GM12878 (cell line): ENCODE results near the gene FAM163B. TPM values are rescaled to one million over a fixed set of nuclear protein-coding genes. Genes with fewer than 3 reads are reported as not detected.

Experiments
- ATAC-seq: fragments of 200-7000 bp; cut with Tn5 transposase; 3 replicates; pipeline ENCODE4 v1.9.1; 2020; ENCODE audit warnings: mild to moderate bottlenecking, moderate library complexity
- BruUV-seq: library from RNA; stranded (reverse); fragments of 400-500 nt; replicated peaks from 2 replicates; lab custom pipeline; 2021; lab: Mats Ljungman, UMichigan
- CTCF ChIA-PET: fragments of 300-600 bp; sonication (Branson Sonifier 250); formaldehyde crosslinking; extraction: SDS; loops from one replicate; lab custom pipeline; 2021; ENCODE audit warnings: inconsistent platforms; lab: Yijun Ruan, JAX
- POLR2A ChIA-PET: fragments of 350-600 bp; formaldehyde crosslinking; extraction: SDS; loops from one replicate; lab custom pipeline; 2021; ENCODE audit warnings: inconsistent platforms; lab: Charles Lee
- RAD21 ChIA-PET: fragments of 300-600 bp; sonication (Branson Sonifier 250); formaldehyde crosslinking; loops from one replicate; lab custom pipeline; 2023; ENCODE audit warnings: antibody characterized with exemption; ENCODE audit not compliant: unreplicated experiment; lab: Charles Lee
- SMC1A ChIA-PET: fragments of 300-600 bp; sonication (Branson Sonifier 250); formaldehyde crosslinking; loops from one replicate; lab custom pipeline; 2023; ENCODE audit not compliant: unreplicated experiment, uncharacterized antibody; lab: Charles Lee
- DNase-seq: peaks from one replicate; pipeline ENCODE4 v3.0.0-alpha.2; 2011; ENCODE audit warnings: low read depth, low spot score
- FAIRE-seq: peaks from 3 replicates; lab custom pipeline; 2011; peaks lifted over from hg19 to GRCh38; lab: Jason Lieb, UNC
- H2AFZ ChIP-seq: 2 replicates; pipeline ENCODE4 v1.6.0; 2011; ENCODE audit warnings: low read depth, low read length, control low read depth; ENCODE audit not compliant: control insufficient read depth
- H3K27ac ChIP-seq: 2 replicates; pipeline ENCODE4 v1.5.1; 2011; ENCODE audit warnings: control low read depth; ENCODE audit not compliant: control insufficient read depth, insufficient read depth
- H3K27me3 ChIP-seq, 2 experiments: replicated peaks in 1 of 2; 2 replicates each; pipeline versions ENCODE4 v1.6.0 to v1.6.1; 2011; ENCODE audit warnings: low read length in 1 of 2; ENCODE audit not compliant: control insufficient read depth in 2 of 2, insufficient read depth in 2 of 2
- H3K36me3 ChIP-seq, 2 experiments: 2 replicates each; pipeline ENCODE4 v1.5.1; 2011; ENCODE audit warnings: low read length in 1 of 2; ENCODE audit not compliant: control insufficient read depth in 2 of 2, insufficient read depth in 2 of 2
- H3K4me1 ChIP-seq: 2 replicates; pipeline ENCODE4 v1.6.1; 2011; ENCODE audit warnings: mild to moderate bottlenecking, low read length, moderate library complexity, mixed read lengths; ENCODE audit not compliant: control insufficient read depth, insufficient read depth
- H3K4me2 ChIP-seq: 2 replicates; pipeline ENCODE4 v1.6.0; 2011; ENCODE audit warnings: control low read depth; ENCODE audit not compliant: control insufficient read depth, insufficient read depth
- H3K4me3 ChIP-seq: fragments of 200-600 bp; sonication (generic); 2 replicates; pipeline ENCODE4 v1.5.1; 2016
- H3K79me2 ChIP-seq: 2 replicates; pipeline ENCODE4 v1.6.0; 2011; ENCODE audit warnings: low read length; ENCODE audit not compliant: control insufficient read depth, insufficient read depth
- H3K9ac ChIP-seq: 2 replicates; pipeline ENCODE4 v1.8.0; 2011; ENCODE audit warnings: low read length, control low read depth, mixed read lengths; ENCODE audit not compliant: control insufficient read depth, insufficient read depth
- H3K9me3 ChIP-seq: replicated peaks from 3 replicates; pipeline ENCODE4 v1.5.1; 2011; ENCODE audit warnings: mild to moderate bottlenecking, low read length; ENCODE audit not compliant: control insufficient read depth, insufficient read depth
- H4K20me1 ChIP-seq: 2 replicates; pipeline ENCODE4 v1.6.0; 2011; ENCODE audit not compliant: control insufficient read depth, insufficient read depth
- NR2F1 ChIP-seq: fragments of 450-650 bp; conservative IDR thresholded peaks from 2 replicates; pipeline ENCODE4 v1.6.1; 2017; ENCODE audit warnings: mild to moderate bottlenecking
- WGBS: methylation state at CpG from one replicate; pipeline ENCODE4 v1.1.6; 2016; ENCODE audit warnings: low lambda C conversion rate; ENCODE audit not compliant: insufficient replicate concordance, insufficient coverage; ENCODE audit errors: missing lambda C conversion rate; 5-methylcytosine and 5-hydroxymethylcytosine counted together
- in situ Hi-C: fragments of 300-500 bp; cut with MboI; formaldehyde crosslinking; loops from 9 replicates; pipeline ENCODE4 v1.14.3; 2018; ENCODE audit warnings: mixed read lengths
- intact Hi-C: fragments of 100-400 bp; cut with micrococcal nuclease; formaldehyde crosslinking; loops from one replicate; pipeline ENCODE4 v1.14.2; 2022; ENCODE audit not compliant: unreplicated experiment
- polyA plus RNA-seq, 11 experiments: library from polyadenylated mRNA; depleted of rRNA in 4 of 11; unstranded in 6 of 11; stranded (reverse) in 5 of 11; fragments of >200 nt; fragmentation: Nextera tagmentation in 4 of 11; fragmentation: Illumina TruSeq in 1 of 11; extraction: Ambion mirVana in 4 of 11; extraction: Trizol in 1 of 11; gene quantifications; 1 replicate in 1 of 11; 2 replicates in 10 of 11; pipeline versions ENCODE4 v1.2.1 to v1.2.3, GENCODE V29; 2011 to 2016; ENCODE audit warnings: inconsistent platforms in 2 of 11, missing spikeins in 2 of 11, low read depth in 1 of 11
- total RNA-seq, 4 experiments: library from RNA; depleted of rRNA in 3 of 4; stranded (reverse); fragments of >200 nt in 3 of 4; fragmentation: Illumina TruSeq in 1 of 4; extraction: Trizol in 1 of 4; gene quantifications; 2 replicates each; pipeline versions ENCODE4 v1.2.1 to v1.2.3, GENCODE V29; 2013 to 2021
- TF ChIP-seq, protein P1 (sequence below): fragments of 450-650 bp; IDR thresholded peaks from 2 replicates; pipeline ENCODE4 v1.6.1; 2017; ENCODE audit warnings: mild to moderate bottlenecking
- TF ChIP-seq, protein P2 (sequence below): fragments of 450-650 bp; IDR thresholded peaks from 2 replicates; pipeline ENCODE4 v1.6.1; 2017; ENCODE audit warnings: antibody characterized with exemption, mild to moderate bottlenecking, moderate library complexity

The FAM163B gene
- total and polyA plus RNA-seq, 10 of the 15 experiments (the other 5 are each of a cell fraction or from before 2014, with no cell fraction given): not detected

DNA sequence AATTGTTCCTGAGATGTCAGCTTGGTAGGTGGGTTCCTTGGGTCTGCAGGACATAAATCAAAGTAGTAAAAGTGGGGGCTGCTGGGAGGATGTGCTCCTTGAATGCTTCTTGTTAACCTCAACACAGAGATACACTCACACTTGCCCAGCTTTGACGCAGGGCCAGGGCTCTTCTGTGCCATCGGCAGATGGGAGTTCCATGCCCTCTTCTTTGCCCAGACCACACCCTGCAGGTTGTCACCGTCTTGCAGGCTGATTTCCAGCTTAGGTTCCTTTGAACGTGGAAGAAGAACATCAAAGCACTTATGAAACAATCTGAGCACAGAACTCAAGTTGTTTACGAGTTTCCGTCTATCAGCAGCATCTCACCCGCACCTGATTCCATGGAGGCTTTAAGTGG, 38.0 kb upstream of the FAM163B start:
- no peak overlapping the region for H3K9ac ChIP-seq
- FAIRE-seq (no peak), DNase-seq (no peak), ATAC-seq (no peak)
- H3K36me3 ChIP-seq: no peaks in the 10 kb centered on the region
- in situ Hi-C loops (no loop called here), intact Hi-C loops (no loop called here)
- H3K79me2 ChIP-seq: no peaks in the 10 kb centered on the region
- no peaks in the 10 kb centered on the region for H3K9me3 ChIP-seq
- RAD21 ChIA-PET: no interaction called here
- WGBS: 39% methylated on average over 7 of the region's 7 CpGs
- SMC1A ChIA-PET: no interaction called here
- no TSS peak for BruUV-seq
- no peak overlapping the region for H3K27ac ChIP-seq
- H4K20me1 ChIP-seq: no peaks in the 10 kb centered on the region
- H3K4me1 ChIP-seq: no peaks in the 10 kb centered on the region
- no peak overlapping the region for H2AFZ ChIP-seq
- peaks cover 0 to 3% of the 10 kb centered on the region in 2 experiments; a peak in 2 of 4 replicates for H3K27me3 ChIP-seq
- H3K4me3 ChIP-seq: no peak overlapping the region
- POLR2A ChIA-PET: no interaction called here
- TF ChIP-seq, protein P1, sequence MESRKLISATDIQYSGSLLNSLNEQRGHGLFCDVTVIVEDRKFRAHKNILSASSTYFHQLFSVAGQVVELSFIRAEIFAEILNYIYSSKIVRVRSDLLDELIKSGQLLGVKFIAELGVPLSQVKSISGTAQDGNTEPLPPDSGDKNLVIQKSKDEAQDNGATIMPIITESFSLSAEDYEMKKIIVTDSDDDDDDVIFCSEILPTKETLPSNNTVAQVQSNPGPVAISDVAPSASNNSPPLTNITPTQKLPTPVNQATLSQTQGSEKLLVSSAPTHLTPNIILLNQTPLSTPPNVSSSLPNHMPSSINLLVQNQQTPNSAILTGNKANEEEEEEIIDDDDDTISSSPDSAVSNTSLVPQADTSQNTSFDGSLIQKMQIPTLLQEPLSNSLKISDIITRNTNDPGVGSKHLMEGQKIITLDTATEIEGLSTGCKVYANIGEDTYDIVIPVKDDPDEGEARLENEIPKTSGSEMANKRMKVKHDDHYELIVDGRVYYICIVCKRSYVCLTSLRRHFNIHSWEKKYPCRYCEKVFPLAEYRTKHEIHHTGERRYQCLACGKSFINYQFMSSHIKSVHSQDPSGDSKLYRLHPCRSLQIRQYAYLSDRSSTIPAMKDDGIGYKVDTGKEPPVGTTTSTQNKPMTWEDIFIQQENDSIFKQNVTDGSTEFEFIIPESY: no peak
- no peak for TF ChIP-seq NR2F1
- TF ChIP-seq, protein P2, sequence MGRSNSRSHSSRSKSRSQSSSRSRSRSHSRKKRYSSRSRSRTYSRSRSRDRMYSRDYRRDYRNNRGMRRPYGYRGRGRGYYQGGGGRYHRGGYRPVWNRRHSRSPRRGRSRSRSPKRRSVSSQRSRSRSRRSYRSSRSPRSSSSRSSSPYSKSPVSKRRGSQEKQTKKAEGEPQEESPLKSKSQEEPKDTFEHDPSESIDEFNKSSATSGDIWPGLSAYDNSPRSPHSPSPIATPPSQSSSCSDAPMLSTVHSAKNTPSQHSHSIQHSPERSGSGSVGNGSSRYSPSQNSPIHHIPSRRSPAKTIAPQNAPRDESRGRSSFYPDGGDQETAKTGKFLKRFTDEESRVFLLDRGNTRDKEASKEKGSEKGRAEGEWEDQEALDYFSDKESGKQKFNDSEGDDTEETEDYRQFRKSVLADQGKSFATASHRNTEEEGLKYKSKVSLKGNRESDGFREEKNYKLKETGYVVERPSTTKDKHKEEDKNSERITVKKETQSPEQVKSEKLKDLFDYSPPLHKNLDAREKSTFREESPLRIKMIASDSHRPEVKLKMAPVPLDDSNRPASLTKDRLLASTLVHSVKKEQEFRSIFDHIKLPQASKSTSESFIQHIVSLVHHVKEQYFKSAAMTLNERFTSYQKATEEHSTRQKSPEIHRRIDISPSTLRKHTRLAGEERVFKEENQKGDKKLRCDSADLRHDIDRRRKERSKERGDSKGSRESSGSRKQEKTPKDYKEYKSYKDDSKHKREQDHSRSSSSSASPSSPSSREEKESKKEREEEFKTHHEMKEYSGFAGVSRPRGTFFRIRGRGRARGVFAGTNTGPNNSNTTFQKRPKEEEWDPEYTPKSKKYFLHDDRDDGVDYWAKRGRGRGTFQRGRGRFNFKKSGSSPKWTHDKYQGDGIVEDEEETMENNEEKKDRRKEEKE: no peak
- CTCF ChIA-PET: no interaction called here
- H3K4me2 ChIP-seq: no peak overlapping the region
